Suppressor macrophage treated with lipopolysaccharide for 4 hours (primary cell): Measurements from ENCODE around the gene SMIM35.

ENCODE experiments used
- DNase-seq: peaks from one replicate; pipeline ENCODE4 v3.0.0-alpha.2; 2020

Gene SMIM35

GRCh38 chr11:118002010-118002540, 84.7 kb downstream of the SMIM35 start:
- no peak for DNase-seq

GRCh38 chr11:118001494-118001971, 85.2 kb downstream of the SMIM35 start:
- peak; percentile 74 for DNase-seq

- DNase-seq = peak; percentile 21
Measured at GRCh38 chr11:118000850-118001228, 85.9 kb downstream of the SMIM35 start.

- peak; percentile 19 for DNase-seq
Measured at GRCh38 chr11:118000067-118000849, 86.5 kb downstream of the SMIM35 start.

- DNase-seq = peak; percentile 9
Measured at GRCh38 chr11:117999354-117999993, 87.3 kb downstream of the SMIM35 start.

GRCh38 chr11:117998664-117999353, 88.0 kb downstream of the SMIM35 start:
- DNase-seq = no peak

GRCh38 chr11:117997823-117998579, 88.8 kb downstream of the SMIM35 start:
- peak; percentile 44 for DNase-seq

- DNase-seq = peak; percentile 30
Measured at GRCh38 chr11:117997406-117997805, 89.4 kb downstream of the SMIM35 start.

GRCh38 chr11:117996058-117996457, 90.7 kb downstream of the SMIM35 start:
- no peak for DNase-seq

GRCh38 chr11:117995472-117995871, 91.3 kb downstream of the SMIM35 start:
- DNase-seq = no peak

GRCh38 chr11:117993988-117994745, 92.6 kb downstream of the SMIM35 start:
- DNase-seq = peak; percentile 58

- no peak for DNase-seq
Measured at GRCh38 chr11:117992620-117993019, 94.1 kb downstream of the SMIM35 start.

- DNase-seq = no peak
Measured at GRCh38 chr11:117992136-117992535, 94.6 kb downstream of the SMIM35 start.

- DNase-seq = peak; percentile 91
Measured at GRCh38 chr11:117989351-117990102, 97.2 kb downstream of the SMIM35 start.

- DNase-seq = peak; percentile 90
Measured at GRCh38 chr11:117986981-117987574, 99.7 kb downstream of the SMIM35 start.

- DNase-seq = peak; percentile 99
Measured at GRCh38 chr11:117985953-117986887, 100.5 kb downstream of the SMIM35 start, which contains the start of gene IL10RA. Gene IL10RA, plus strand, starts transcription at chr11:117986394. Its CDS starts 74 bp downstream, at chr11:117986468.

GRCh38 chr11:117984476-117984875, 102.3 kb downstream of the SMIM35 start:
- peak; percentile 44 for DNase-seq

- DNase-seq = no peak
Measured at GRCh38 chr11:117983163-117983475, 103.6 kb downstream of the SMIM35 start.

- DNase-seq = peak; percentile 80
Measured at GRCh38 chr11:117980720-117981119, 106.0 kb downstream of the SMIM35 start.
